ENCODE measurements around the gene SORCS2.
A peak's percentile ranks its signal among the peaks of the same experiment; 100 is the strongest.

The SORCS2 gene

GRCh38 chr4:7650606-7651385 lies 458.5 kb downstream of the SORCS2 start:
- TF ChIP-seq GATA3 (IDR thresholded peaks at IDR 0.05; ENCODE audit: low read depth, low read length): no peak
- no peak for TF ChIP-seq GATA2 (IDR thresholded peaks at IDR 0.05; ENCODE audit: low read depth, low read length)

DNA sequence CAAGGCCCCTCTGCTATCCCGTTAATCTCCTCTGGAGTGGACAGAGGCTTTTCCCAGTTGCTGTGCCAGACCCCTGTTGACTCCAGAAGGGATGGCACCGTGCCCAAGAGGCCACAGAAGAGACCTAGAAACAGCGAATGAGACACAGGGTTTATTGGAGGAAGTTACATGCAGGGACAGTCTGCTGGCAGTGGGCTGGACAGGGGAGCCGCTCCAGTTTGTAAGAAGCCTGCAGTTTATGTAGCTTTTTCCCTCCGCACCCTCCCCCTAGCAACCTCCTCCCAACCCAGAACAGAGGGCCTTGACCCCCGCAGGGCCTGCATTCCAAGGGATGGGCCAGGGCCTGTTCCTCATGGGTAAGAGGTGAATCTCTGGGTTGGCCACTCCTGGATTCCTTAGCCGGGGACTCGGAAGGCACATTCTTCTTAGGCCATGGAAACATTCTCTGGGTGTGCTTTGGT lies 459.2 kb downstream of the SORCS2 start:
- TF ChIP-seq GATA3 (IDR thresholded peaks at IDR 0.05; ENCODE audit: low read depth, low read length) (no peak), GATA2 (IDR thresholded peaks at IDR 0.05; ENCODE audit: low read depth, low read length) (no peak; the same call in 1 of the 2 replicates)

DNA sequence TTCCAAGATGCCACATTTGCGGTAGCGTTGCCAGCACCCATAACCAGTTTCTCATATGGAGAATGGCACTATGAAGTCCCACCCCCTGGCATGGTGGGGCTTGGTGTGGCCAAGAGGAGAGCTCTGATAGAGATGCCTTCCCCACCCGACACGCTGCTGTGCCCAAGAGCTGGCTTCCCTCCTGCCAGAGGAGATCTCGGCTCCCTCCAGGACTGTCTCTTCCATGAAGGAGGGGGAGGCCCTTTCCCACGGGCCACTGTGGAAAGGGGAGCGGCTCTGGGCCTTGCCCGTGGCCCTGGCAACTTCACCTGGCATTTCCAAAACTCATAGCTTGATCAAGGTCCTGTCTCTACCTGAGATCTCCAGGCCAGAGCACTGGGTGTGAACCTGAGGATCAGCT lies 459.7 kb downstream of the SORCS2 start:
- TF ChIP-seq GATA3 (IDR thresholded peaks at IDR 0.05; ENCODE audit: low read depth, low read length) (no peak), GATA2 (IDR thresholded peaks at IDR 0.05; ENCODE audit: low read depth, low read length) (no peak)

- TF ChIP-seq GATA3 (IDR thresholded peaks at IDR 0.05; ENCODE audit: low read depth, low read length) (no peak), GATA2 (IDR thresholded peaks at IDR 0.05; ENCODE audit: low read depth, low read length) (no peak)
Measured at GRCh38 chr4:7652451-7652881, 460.1 kb downstream of the SORCS2 start.

DNA sequence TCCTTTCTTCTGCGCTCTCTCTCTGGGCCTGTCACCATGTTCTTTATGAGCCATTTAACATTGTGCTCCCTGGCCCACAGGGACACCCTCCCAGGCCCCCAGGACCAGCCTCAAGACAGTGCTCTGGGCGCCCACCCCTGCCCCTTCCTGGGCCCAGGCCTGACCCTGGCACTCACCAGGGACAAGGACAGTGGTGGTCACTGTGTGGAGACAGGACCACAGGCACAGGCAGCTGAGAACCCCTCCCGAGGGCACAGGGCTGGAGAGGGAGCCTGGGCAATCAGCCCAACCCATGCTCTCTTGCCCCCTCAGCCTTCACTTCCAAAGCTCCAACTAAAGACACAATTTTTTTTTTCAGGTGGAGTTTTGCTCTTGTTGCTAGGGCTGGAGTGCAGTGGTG lies 460.6 kb downstream of the SORCS2 start:
- TF ChIP-seq GATA2 (IDR thresholded peaks at IDR 0.05; ENCODE audit: low read depth, low read length): no peak
- no peak for TF ChIP-seq GATA3 (IDR thresholded peaks at IDR 0.05; ENCODE audit: low read depth, low read length)

DNA sequence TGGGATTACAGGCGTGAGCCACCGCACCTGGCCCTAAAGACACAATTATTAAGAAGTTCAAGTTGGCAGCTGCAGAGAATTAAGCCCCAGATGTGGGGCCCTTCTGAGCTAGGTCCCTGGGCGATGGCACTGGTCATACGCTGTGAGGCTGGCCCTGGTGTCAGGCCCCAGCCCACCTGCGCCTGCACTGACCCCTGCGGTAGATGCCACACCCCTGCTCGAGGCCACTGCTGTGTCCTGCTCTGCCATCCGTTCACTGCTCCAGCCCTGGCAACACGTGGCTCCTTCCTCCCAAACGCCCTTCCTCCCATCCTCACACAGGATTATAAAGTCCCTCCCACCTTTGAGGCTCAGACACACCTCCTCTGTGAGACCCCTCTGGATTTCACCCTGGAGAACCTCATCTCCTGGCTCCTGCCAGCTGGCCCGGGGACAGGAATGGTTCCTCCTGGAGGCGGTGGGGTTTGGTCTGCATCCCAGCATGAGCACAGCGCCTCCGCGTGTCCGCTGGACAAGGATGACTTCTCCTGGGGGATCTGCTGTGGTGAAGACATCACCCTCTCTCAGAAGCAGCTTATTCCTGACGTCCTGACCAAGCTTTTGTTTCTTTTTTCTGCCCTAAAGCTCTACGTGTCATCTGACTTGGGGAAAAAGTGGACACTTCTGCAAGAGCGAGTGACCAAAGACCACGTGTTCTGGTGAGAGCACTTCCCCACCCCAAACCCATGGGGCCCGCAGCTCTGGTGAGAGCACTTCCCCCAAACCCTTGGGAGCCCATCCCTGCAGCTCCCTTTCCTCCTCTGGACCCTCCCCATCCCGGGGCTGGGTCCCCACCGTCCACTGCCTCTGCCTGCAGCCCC lies 461.4 kb downstream of the SORCS2 start:
- no peak for TF ChIP-seq GATA3 (IDR thresholded peaks at IDR 0.05; ENCODE audit: low read depth, low read length)
- TF ChIP-seq GATA2 (IDR thresholded peaks at IDR 0.05; ENCODE audit: low read depth, low read length): no peak

GRCh38 chr4:7654550-7655445 lies 462.5 kb downstream of the SORCS2 start:
- TF ChIP-seq GATA3 (IDR thresholded peaks at IDR 0.05; ENCODE audit: low read depth, low read length) (no peak), GATA2 (IDR thresholded peaks at IDR 0.05; ENCODE audit: low read depth, low read length) (no peak)

DNA sequence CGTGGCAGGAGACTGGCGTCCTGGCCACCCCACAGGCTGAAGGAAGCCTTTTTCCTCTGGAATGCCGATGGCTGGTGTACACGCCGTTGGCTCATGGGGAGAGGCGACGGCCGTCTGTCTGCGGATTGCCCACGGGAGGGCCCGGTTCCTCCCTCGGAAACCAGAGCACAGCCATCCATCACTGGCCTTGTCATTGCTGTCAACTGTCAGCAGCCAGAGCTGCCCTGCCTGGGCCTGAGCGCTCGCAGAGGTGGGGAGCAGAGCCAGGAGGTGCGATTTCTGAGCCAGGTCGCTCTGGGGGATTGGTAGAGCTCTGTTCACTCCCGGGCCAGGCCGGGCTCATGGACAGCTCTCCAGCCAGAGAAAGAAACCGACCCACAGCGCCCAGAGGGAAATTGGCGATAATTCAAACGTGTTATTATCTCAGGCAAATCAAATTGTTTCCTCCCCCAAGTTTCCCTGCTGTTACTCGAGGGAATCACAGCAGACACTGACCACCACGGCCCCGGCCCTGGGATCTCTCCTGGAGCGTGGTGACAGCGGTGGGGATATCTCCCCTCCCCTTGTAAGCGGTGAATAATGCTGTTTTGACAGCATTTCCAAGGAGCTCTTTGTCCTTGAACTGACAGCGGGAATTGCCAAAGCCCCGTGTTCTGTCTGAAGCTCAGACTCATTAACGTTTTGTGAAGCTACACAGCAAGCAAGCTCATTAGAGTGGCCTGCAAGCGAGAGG lies 463.3 kb downstream of the SORCS2 start:
- TF ChIP-seq GATA2 (IDR thresholded peaks at IDR 0.05; ENCODE audit: low read depth, low read length): peak; percentile 93
- TF ChIP-seq GATA3 (IDR thresholded peaks at IDR 0.05; ENCODE audit: low read depth, low read length): no peak

DNA sequence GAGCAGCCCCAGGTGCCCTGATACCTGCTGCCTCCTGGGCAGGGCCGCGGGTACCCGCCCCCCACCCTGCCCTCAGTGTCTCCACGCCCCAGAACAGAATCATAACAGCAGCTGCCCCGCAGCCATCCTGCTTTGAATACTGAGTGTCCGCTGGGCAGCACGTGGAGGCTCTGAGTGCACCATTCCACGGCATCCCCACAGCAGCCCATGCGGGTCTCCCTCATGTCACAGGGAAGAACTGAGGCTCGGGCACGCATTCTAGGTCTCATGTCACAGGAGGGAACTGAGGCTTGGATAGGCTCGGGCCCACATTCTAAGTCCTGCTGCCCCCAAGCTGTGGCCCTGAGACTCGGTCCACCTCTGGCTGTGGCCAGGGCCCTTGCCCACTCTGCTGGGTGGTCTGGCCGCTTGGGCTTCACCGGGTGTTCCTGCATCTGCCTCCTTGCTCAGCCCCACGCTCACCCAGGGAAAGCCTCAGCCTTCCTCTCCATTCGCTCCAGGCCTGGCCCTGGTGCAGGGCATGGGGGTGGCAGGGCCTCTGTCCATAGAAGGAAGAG lies 464.0 kb downstream of the SORCS2 start:
- no peak for TF ChIP-seq GATA3 (IDR thresholded peaks at IDR 0.05; ENCODE audit: low read depth, low read length)
- no peak for TF ChIP-seq GATA2 (IDR thresholded peaks at IDR 0.05; ENCODE audit: low read depth, low read length)

- no peak for TF ChIP-seq GATA2 (IDR thresholded peaks at IDR 0.05; ENCODE audit: low read depth, low read length)
- no peak for TF ChIP-seq GATA3 (IDR thresholded peaks at IDR 0.05; ENCODE audit: low read depth, low read length)
Measured at GRCh38 chr4:7657545-7658297, 465.4 kb downstream of the SORCS2 start.

- TF ChIP-seq GATA3 (IDR thresholded peaks at IDR 0.05; ENCODE audit: low read depth, low read length) (no peak), GATA2 (IDR thresholded peaks at IDR 0.05; ENCODE audit: low read depth, low read length) (no peak)
Measured at GRCh38 chr4:7658341-7659204, 466.2 kb downstream of the SORCS2 start.

Data from SH-SY5Y (cell line).